ENCODE measurements around the gene MAP3K19. TPM values are rescaled to one million over a fixed set of nuclear protein-coding genes. Genes with fewer than 3 reads are reported as not detected.

Gene MAP3K19
- total RNA-seq, 1 experiment from 2014 or later = not detected

DNA sequence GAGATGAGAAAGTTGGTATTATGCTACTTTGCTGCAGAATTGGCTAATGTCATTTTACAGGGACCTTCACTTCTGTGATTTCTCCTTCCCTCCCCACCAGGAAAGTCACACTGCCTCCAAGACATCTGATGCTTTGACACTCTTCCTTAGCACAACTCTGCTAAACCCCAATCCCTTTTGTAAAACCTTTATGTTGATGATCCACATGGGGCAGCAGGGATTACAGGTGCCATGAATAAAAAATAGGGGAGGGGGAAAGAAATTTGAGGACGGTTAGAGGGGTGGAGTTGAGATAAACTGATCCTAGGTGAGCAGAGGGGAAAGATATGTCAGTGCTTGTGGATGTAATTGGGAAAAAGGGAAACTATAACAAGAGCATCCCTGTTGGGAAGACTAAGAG is 102.3 kb downstream of the MAP3K19 start:
- BruUV-seq (replicated peaks) = no TSS peak
- no peaks in the 10 kb centered on the region for H3K27me3 Mint-ChIP-seq (ENCODE audit: unreplicated experiment)
- CTCF ChIA-PET = no interaction called here
- no peaks in the 10 kb centered on the region for H3K4me1 Mint-ChIP-seq (ENCODE audit: low read depth, unreplicated experiment)
- intact Hi-C loops (cut with micrococcal nuclease; ENCODE audit: unreplicated experiment) = no loop called here
- H3K36me3 Mint-ChIP-seq (ENCODE audit: insufficient read depth, unreplicated experiment) = peaks cover 44% of the 10 kb centered on the region
- no peak overlapping the region for H3K4me3 Mint-ChIP-seq (ENCODE audit: low read depth, unreplicated experiment)
- H3K9me3 Mint-ChIP-seq (ENCODE audit: low read depth, unreplicated experiment) = no peaks in the 10 kb centered on the region
- DNase-seq = no peak
- TF ChIP-seq, protein P1, sequence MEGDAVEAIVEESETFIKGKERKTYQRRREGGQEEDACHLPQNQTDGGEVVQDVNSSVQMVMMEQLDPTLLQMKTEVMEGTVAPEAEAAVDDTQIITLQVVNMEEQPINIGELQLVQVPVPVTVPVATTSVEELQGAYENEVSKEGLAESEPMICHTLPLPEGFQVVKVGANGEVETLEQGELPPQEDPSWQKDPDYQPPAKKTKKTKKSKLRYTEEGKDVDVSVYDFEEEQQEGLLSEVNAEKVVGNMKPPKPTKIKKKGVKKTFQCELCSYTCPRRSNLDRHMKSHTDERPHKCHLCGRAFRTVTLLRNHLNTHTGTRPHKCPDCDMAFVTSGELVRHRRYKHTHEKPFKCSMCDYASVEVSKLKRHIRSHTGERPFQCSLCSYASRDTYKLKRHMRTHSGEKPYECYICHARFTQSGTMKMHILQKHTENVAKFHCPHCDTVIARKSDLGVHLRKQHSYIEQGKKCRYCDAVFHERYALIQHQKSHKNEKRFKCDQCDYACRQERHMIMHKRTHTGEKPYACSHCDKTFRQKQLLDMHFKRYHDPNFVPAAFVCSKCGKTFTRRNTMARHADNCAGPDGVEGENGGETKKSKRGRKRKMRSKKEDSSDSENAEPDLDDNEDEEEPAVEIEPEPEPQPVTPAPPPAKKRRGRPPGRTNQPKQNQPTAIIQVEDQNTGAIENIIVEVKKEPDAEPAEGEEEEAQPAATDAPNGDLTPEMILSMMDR (IDR thresholded peaks at IDR 0.05; ENCODE audit: unreplicated experiment) = no peak
- H3K27ac Mint-ChIP-seq (ENCODE audit: unreplicated experiment) = no peak overlapping the region

DNA sequence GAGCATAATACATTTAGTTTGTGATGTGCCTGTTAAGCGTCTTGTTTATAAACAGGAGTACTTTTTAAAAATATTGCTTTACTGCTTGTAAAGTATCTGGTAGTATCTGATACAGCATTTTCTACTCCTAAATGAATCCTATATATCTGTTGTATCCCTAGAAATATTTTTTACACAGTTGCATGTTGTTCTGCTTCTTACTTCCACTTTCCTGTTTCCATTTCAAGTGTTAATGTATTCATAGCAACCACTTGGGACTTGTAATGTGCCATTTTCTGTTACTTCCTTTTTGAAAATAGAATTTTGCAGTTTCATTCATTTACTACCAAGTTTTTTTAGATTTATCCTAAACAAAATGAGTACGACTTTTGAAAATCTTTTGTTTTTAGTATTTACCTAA is 103.7 kb downstream of the MAP3K19 start:
- intact Hi-C loops (cut with micrococcal nuclease; ENCODE audit: unreplicated experiment) = no loop called here
- Mint-ChIP-seq H3K27me3 (ENCODE audit: unreplicated experiment) (no peaks in the 10 kb centered on the region), H3K36me3 (ENCODE audit: insufficient read depth, unreplicated experiment) (peaks cover 43% of the 10 kb centered on the region), H3K27ac (ENCODE audit: unreplicated experiment) (no peak overlapping the region), H3K4me3 (ENCODE audit: low read depth, unreplicated experiment) (no peak overlapping the region), H3K9me3 (ENCODE audit: low read depth, unreplicated experiment) (no peaks in the 10 kb centered on the region), H3K4me1 (ENCODE audit: low read depth, unreplicated experiment) (no peaks in the 10 kb centered on the region)
- no peak for DNase-seq
- BruUV-seq (replicated peaks) = no TSS peak
- CTCF ChIA-PET = no interaction called here
- TF ChIP-seq, protein P1 (IDR thresholded peaks at IDR 0.05; ENCODE audit: unreplicated experiment) = no peak

DNA sequence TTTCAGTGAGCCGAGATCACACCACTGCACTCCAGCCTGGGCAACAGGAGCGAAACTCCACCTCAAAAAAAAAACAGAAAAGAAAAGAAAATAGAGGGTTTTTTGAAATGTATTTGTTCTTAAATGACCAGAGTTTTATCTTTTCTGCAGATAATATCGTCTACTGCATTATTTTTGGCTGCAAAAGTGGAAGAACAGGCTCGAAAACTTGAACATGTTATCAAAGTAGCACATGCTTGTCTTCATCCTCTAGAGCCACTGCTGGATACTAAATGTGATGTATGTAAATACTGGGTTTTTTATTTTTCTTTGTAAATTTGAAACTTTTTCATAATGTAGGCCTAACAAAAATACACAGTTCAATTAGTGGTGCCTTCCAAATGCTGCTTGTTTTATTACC is 110.6 kb downstream of the MAP3K19 start:
- Mint-ChIP-seq H3K27ac (ENCODE audit: unreplicated experiment) (peak overlapping the region; percentile 38), H3K27me3 (ENCODE audit: unreplicated experiment) (no peaks in the 10 kb centered on the region), H3K4me1 (ENCODE audit: low read depth, unreplicated experiment) (peaks cover 28% of the 10 kb centered on the region), H3K36me3 (ENCODE audit: insufficient read depth, unreplicated experiment) (peaks cover 39% of the 10 kb centered on the region), H3K9me3 (ENCODE audit: low read depth, unreplicated experiment) (no peaks in the 10 kb centered on the region), H3K4me3 (ENCODE audit: low read depth, unreplicated experiment) (peak overlapping the region; percentile 55)
- CTCF ChIA-PET = interaction anchor here (0.7 kb wide), 1 partner anchor 900 kb away, joined by 4 read pairs; no protein-coding TSS in a partner anchor
- BruUV-seq (replicated peaks) = no TSS peak
- intact Hi-C loops (cut with micrococcal nuclease; ENCODE audit: unreplicated experiment) = no loop called here
- DNase-seq = peak; percentile 23
- TF ChIP-seq, protein P1 (IDR thresholded peaks at IDR 0.05; ENCODE audit: unreplicated experiment) = no peak

DNA sequence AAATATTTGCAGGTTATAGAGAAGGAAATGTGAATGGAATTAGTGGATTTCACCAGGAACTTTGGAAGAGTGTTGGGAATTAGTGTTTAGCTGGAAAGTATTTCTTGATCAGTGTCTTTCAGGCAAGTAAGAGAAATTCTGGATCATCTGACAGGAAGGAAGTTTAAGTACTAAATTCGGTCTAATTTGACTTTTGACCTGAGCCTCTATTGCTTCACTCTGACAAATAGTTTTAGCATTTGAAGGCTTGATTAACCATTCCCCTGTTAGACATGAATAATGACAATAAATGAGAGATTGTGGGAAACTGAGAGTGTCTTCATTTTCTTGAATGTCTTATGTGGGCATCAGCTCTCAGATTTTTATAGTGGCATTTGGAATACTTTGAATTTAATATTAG is 112.6 kb downstream of the MAP3K19 start:
- intact Hi-C loops (cut with micrococcal nuclease; ENCODE audit: unreplicated experiment) = no loop called here
- BruUV-seq (replicated peaks) = no TSS peak
- Mint-ChIP-seq H3K36me3 (ENCODE audit: insufficient read depth, unreplicated experiment) (peaks cover 34% of the 10 kb centered on the region), H3K9me3 (ENCODE audit: low read depth, unreplicated experiment) (no peaks in the 10 kb centered on the region), H3K4me1 (ENCODE audit: low read depth, unreplicated experiment) (peaks cover 35% of the 10 kb centered on the region), H3K27me3 (ENCODE audit: unreplicated experiment) (no peaks in the 10 kb centered on the region), H3K4me3 (ENCODE audit: low read depth, unreplicated experiment) (peak overlapping the region; percentile 11), H3K27ac (ENCODE audit: unreplicated experiment) (peak overlapping the region; percentile 79)
- TF ChIP-seq, protein P1 (IDR thresholded peaks at IDR 0.05; ENCODE audit: unreplicated experiment) = no peak
- CTCF ChIA-PET = no interaction called here
- no peak for DNase-seq

Measured in Calu3 (cell line).